Measurements from ENCODE around the gene MYEF2. TPM values are rescaled to one million over a fixed set of nuclear protein-coding genes. Genes with fewer than 3 reads are reported as not detected.

Gene MYEF2
- total RNA-seq, 1 donor from 2014 or later: 126 TPM

- Mint-ChIP-seq H3K27me3 (peaks cover 2% of the 10 kb centered on the region), H3K4me3 (ENCODE audit: low read depth) (no peak overlapping the region), H3K4me1 (ENCODE audit: low read depth) (no peaks in the 10 kb centered on the region), H3K27ac (no peak overlapping the region), H3K9me3 (ENCODE audit: low read depth) (no peaks in the 10 kb centered on the region), H3K36me3 (ENCODE audit: insufficient read depth) (no peaks in the 10 kb centered on the region)
- TF ChIP-seq CTCF (IDR thresholded peaks at IDR 0.05; ENCODE audit: unreplicated experiment): no peak
- DNase-seq (ENCODE audit: low spot score, unreplicated experiment): no peak
These were observed 81.7 kb downstream of the MYEF2 start for GRCh38 chr15:48096355-48096786.

- no peak overlapping the region for H3K4me3 Mint-ChIP-seq (ENCODE audit: low read depth)
- no peak for DNase-seq (ENCODE audit: low spot score, unreplicated experiment)
- peaks cover 3% of the 10 kb centered on the region for H3K9me3 Mint-ChIP-seq (ENCODE audit: low read depth)
- H3K36me3 Mint-ChIP-seq (ENCODE audit: insufficient read depth): no peaks in the 10 kb centered on the region
- TF ChIP-seq CTCF (IDR thresholded peaks at IDR 0.05; ENCODE audit: unreplicated experiment): no peak
- no peaks in the 10 kb centered on the region for H3K4me1 Mint-ChIP-seq (ENCODE audit: low read depth)
- H3K27ac Mint-ChIP-seq: no peak overlapping the region
- peaks cover 3% of the 10 kb centered on the region for H3K27me3 Mint-ChIP-seq
These were observed 86.6 kb downstream of the MYEF2 start for GRCh38 chr15:48091522-48091921.

GRCh38 chr15:48090666-48091065 lies 87.4 kb downstream of the MYEF2 start:
- no peaks in the 10 kb centered on the region for H3K36me3 Mint-ChIP-seq (ENCODE audit: insufficient read depth)

GRCh38 chr15:48090115-48090514 lies 88.0 kb downstream of the MYEF2 start:
- no peak for DNase-seq (ENCODE audit: low spot score, unreplicated experiment)
- no peaks in the 10 kb centered on the region for H3K4me1 Mint-ChIP-seq (ENCODE audit: low read depth)
- peaks cover 3% of the 10 kb centered on the region for H3K9me3 Mint-ChIP-seq (ENCODE audit: low read depth)
- no peaks in the 10 kb centered on the region for H3K36me3 Mint-ChIP-seq (ENCODE audit: insufficient read depth)
- H3K27me3 Mint-ChIP-seq: peaks cover 7% of the 10 kb centered on the region
- no peak overlapping the region for H3K27ac Mint-ChIP-seq
- no peak for TF ChIP-seq CTCF (IDR thresholded peaks at IDR 0.05; ENCODE audit: unreplicated experiment)
- H3K4me3 Mint-ChIP-seq (ENCODE audit: low read depth): no peak overlapping the region

More at GRCh38 chr15:48090666-48091065, 87.4 kb downstream of the MYEF2 start:
- H3K27me3 Mint-ChIP-seq: peaks cover 7% of the 10 kb centered on the region
- H3K4me3 Mint-ChIP-seq (ENCODE audit: low read depth): no peak overlapping the region
- no peak for DNase-seq (ENCODE audit: low spot score, unreplicated experiment)
- H3K27ac Mint-ChIP-seq: no peak overlapping the region
- peaks cover 3% of the 10 kb centered on the region for H3K9me3 Mint-ChIP-seq (ENCODE audit: low read depth)
- TF ChIP-seq CTCF (IDR thresholded peaks at IDR 0.05; ENCODE audit: unreplicated experiment): no peak
- H3K4me1 Mint-ChIP-seq (ENCODE audit: low read depth): no peaks in the 10 kb centered on the region

- no peak for TF ChIP-seq CTCF (IDR thresholded peaks at IDR 0.05; ENCODE audit: unreplicated experiment)
- H3K36me3 Mint-ChIP-seq (ENCODE audit: insufficient read depth): no peaks in the 10 kb centered on the region
- no peaks in the 10 kb centered on the region for H3K4me1 Mint-ChIP-seq (ENCODE audit: low read depth)
- peaks cover 7% of the 10 kb centered on the region for H3K27me3 Mint-ChIP-seq
- H3K9me3 Mint-ChIP-seq (ENCODE audit: low read depth): peaks cover 3% of the 10 kb centered on the region
- no peak overlapping the region for H3K4me3 Mint-ChIP-seq (ENCODE audit: low read depth)
- H3K27ac Mint-ChIP-seq: no peak overlapping the region
- DNase-seq (ENCODE audit: low spot score, unreplicated experiment): no peak
These were observed 88.4 kb downstream of the MYEF2 start for GRCh38 chr15:48089702-48090101.

All from progenitor cell of endocrine pancreas (in vitro differentiated cells).